ENCODE results near the gene ALK.

DNA sequence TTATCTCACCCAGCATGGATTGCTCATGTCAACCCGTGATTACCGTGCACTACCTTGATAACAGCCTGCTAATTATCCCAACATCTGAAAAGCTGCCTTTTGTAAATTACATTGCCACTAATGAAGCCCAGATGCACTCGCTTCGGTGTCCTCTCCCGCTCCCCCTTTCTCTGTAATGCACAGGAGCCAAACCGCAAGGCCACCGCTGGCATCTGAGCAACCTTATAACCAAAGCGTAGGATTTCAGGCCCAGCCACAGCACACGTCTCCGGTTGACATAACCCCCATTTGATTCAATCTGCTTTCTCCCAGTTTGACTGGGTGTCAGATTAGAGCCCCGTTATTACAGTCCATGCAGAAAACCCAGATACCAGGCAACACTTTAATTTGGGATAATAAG is 341.2 kb downstream of the ALK start:
- TF ChIP-seq EZH2 (IDR thresholded peaks at IDR 0.05; ENCODE audit: borderline replicate concordance, low read depth, low read length, poor library complexity, severe bottlenecking): no peak
- TF ChIP-seq, protein P1, sequence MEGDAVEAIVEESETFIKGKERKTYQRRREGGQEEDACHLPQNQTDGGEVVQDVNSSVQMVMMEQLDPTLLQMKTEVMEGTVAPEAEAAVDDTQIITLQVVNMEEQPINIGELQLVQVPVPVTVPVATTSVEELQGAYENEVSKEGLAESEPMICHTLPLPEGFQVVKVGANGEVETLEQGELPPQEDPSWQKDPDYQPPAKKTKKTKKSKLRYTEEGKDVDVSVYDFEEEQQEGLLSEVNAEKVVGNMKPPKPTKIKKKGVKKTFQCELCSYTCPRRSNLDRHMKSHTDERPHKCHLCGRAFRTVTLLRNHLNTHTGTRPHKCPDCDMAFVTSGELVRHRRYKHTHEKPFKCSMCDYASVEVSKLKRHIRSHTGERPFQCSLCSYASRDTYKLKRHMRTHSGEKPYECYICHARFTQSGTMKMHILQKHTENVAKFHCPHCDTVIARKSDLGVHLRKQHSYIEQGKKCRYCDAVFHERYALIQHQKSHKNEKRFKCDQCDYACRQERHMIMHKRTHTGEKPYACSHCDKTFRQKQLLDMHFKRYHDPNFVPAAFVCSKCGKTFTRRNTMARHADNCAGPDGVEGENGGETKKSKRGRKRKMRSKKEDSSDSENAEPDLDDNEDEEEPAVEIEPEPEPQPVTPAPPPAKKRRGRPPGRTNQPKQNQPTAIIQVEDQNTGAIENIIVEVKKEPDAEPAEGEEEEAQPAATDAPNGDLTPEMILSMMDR (conservative IDR thresholded peaks at IDR 0.05; ENCODE audit: low read depth, low read length): no peak

Measured in A673 (cell line).